Activated T-cell treated with anti-CD3 and anti-CD28 coated beads, Interleukin-2, amount 50 U/mL, for 72 hours (primary cell): ENCODE results near the gene PLCD1. TPM values are rescaled to one million over a fixed set of nuclear protein-coding genes. Genes with fewer than 3 reads are reported as not detected.
"Not testable (repeated sequence)": the region's sequence is repeated elsewhere in the genome, so short reads cannot be mapped to it uniquely, and the experiment has no call there.

Source experiments
- ATAC-seq, 2 donors: fragments of 150-1000 bp; cut with Tn5 transposase; replicated peaks in 1 of 2; 2 replicates each; pipeline ENCODE4 v1.10.0; 2021; ENCODE audit warnings: moderate library complexity in 2 of 2, mild to moderate bottlenecking in 1 of 2
- DNase-seq, 2 donors: peaks; one replicate each; pipeline ENCODE4 v3.0.0; 2021 to 2022; ENCODE audit warnings: mixed read lengths in 1 of 2
- H3K27ac Mint-ChIP-seq: one replicate; pipeline ENCODE4 v1.8.0; 2022; ENCODE audit warnings: mild to moderate bottlenecking, moderate library complexity, mixed read lengths
- H3K27me3 Mint-ChIP-seq: one replicate; pipeline ENCODE4 v1.8.0; 2022; ENCODE audit warnings: low read depth, mixed read lengths
- H3K36me3 Mint-ChIP-seq, 2 donors: one replicate each; pipeline ENCODE4 v1.8.0; 2022; ENCODE audit warnings: mixed read lengths in 2 of 2, mild to moderate bottlenecking in 1 of 2; ENCODE audit not compliant: insufficient read depth in 2 of 2
- H3K4me1 Mint-ChIP-seq: one replicate; pipeline ENCODE4 v1.8.0; 2022; ENCODE audit warnings: low read depth, mixed read lengths
- H3K4me3 Mint-ChIP-seq, 2 donors: one replicate each; pipeline ENCODE4 v1.8.0; 2022; ENCODE audit warnings: mild to moderate bottlenecking in 2 of 2, mixed read lengths in 2 of 2, moderate library complexity in 2 of 2
- H3K9me3 Mint-ChIP-seq, 2 donors: one replicate each; pipeline ENCODE4 v1.8.0; 2022; ENCODE audit warnings: mixed read lengths in 2 of 2
- total RNA-seq, 2 donors: library from RNA; stranded (reverse); gene quantifications; one replicate each; pipeline ENCODE4 v1.2.3, GENCODE V29; 2022

The PLCD1 gene
- total RNA-seq, 2 donors from 2014 or later = 15.4 to 16.8 TPM

DNA sequence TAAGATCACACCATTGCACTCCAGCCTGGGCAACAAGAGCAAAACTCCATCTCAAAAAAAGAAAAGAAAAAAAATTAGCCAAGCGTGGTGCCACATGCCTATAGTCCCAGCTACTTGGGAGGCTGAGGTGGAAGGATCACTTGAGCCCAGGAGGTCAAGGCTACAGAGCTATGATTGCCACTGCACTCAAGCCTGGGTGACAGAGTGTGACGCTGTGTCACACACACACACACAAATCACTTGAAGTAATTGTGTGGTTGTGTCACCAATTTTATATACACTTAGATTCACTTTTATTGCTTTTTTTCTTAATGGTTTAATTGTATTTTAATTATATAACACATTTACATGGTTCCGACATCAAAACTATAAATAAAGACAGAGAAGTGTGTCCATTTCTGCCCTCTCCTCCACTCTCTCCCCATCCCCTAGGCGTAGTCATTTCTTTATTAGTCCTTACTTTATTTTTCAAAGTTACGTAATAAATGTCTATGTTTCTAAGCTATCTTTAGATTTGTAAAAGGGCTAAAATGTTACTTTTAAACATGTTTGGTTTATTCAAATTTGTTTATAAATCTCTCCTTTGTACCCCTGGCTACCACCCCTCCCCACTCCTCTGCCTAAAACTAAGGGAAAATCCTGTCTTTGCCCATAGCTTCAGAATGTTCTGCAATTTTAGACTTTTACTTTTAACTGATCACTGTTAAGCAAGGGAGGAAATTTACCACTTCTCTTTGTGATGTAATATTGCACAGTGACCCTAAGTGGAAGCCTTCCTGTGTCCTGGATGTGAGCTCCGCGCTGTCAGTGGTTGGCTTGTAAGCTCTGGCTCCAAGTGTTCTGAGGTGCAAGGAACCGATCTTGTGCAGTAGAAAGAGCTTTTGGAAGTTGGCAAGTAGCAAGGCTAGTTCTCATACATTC, 49.6 kb downstream of the PLCD1 start:
- DNase-seq = no peak

DNA sequence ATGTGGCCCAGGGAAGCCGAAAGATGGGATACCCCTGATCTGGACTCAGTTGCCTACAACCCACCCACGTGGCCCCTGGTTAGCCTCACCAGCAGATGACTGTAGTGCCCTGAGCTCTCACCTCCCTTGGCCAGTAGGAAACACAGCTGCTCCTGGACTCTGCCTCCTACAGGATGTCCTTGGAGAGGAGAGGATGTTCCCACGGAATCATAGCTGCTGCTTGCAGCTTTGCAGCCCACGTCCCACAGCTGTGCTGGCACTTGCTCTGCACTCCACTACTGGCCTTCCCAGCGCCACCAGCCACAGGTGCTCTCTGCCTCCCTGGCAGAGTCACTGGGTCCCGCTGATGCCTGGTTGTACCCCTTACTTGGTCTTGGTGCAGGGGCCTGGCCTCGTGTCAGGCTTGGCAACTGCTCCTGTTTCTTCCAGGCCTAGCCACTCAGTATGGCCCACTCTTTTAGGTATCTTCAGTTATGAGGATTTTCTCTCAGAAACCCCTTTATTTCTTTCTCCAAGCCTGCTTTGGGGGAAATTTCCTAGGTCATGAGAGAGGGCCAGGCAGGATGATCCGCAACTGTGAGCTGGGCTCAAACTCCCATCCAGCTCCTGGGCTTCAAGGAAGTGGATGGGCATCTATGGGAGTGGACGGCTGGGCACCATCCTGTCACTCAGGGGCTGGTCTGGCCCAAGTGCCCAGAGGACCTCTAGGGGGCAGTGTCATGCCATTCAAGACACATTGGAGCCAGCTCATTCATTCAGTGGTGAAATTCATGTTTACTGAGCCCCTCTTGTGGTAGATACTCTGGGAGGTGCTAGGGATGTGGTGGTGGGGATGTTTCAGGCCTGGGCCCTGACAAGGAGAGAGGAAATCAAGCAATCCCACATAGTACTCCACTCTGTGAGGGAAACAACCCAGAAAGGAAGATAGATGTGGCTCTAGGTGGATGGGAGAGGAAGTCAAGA, 55.0 kb downstream of the PLCD1 start:
- ATAC-seq (peak; percentile 94 to 97), DNase-seq (peak; percentile 70 to 78)
- H3K27ac Mint-ChIP-seq = no peak overlapping the region
- no peaks in the 10 kb centered on the region for H3K36me3 Mint-ChIP-seq
- H3K4me1 Mint-ChIP-seq = peaks cover 8% of the 10 kb centered on the region
- H3K9me3 Mint-ChIP-seq = no peaks in the 10 kb centered on the region
- no peaks in the 10 kb centered on the region for H3K27me3 Mint-ChIP-seq
- H3K4me3 Mint-ChIP-seq = no peak overlapping the region

More for the DNA sequence above, 49.6 kb downstream of the PLCD1 start:
- Mint-ChIP-seq H3K4me1 (peaks cover 3% of the 10 kb centered on the region), H3K36me3 (no peaks in the 10 kb centered on the region), H3K4me3 (no peak overlapping the region), H3K27ac (no peak overlapping the region), H3K9me3 (no peaks in the 10 kb centered on the region), H3K27me3 (no peaks in the 10 kb centered on the region)
- no peak for ATAC-seq

DNA sequence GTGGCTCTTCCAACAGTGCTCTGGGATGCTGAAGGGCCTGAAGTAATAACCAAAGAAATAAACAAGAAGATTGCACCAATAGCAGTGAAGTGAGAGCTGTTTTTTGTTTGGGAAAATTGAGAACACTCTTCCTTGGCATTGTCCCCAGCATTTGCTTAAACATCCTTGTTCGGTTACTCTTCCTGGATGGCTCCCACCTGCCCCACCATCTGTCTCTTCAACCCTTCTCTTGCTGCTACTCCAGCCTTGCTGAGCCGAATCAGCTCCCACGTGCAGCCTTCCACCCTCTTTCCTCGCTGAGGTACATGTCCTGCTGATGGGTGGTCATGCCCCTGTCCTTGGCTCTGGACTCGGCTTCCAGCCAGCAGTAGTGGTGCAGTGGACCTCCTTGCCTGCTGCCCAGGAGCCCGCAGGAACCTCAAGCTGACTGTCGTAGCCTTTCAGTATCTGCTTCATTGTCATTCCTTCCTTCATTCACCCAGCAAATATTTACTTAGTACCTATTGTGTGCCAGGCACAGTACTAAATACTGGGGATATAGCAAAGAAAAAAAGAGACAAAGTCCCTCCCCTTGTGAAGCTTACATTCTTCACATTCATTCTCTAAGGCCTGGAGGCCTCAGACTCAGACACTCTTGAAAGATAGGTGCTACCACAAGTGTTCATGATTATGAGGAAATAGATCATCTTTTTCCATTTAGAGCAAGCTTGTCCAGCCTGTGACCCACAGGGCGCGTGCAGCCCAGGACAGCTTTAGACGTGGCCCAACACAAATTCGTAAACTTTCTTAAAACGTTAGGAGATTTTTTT, 56.0 kb downstream of the PLCD1 start:
- ATAC-seq = no peak
- Mint-ChIP-seq H3K27me3 (no peaks in the 10 kb centered on the region), H3K4me3 (no peak overlapping the region), H3K36me3 (no peaks in the 10 kb centered on the region), H3K4me1 (peaks cover 8% of the 10 kb centered on the region), H3K9me3 (no peaks in the 10 kb centered on the region), H3K27ac (no peak overlapping the region)
- no peak for DNase-seq

DNA sequence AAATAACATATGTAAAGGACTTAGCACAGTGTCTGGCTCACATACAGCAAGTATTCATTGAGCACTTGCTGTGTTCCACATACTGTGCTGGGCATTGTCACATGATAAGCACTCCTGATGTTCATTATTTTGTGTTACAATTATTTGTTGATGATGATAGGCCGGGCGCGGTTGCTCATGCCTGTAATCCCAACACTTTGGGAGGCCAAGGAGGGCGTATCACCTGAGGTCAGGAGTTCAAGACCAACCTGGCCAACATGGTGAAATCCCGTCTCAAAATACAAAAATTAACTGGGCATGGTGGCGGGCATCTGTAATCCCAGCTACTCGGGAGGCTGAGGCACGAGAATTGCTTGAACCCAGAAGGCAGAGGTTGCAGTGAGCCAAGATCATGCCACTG, 57.4 kb downstream of the PLCD1 start:
- not testable (repeated sequence) for DNase-seq, H3K4me3 Mint-ChIP-seq, H3K27me3 Mint-ChIP-seq, ATAC-seq, H3K4me1 Mint-ChIP-seq, H3K36me3 Mint-ChIP-seq, H3K9me3 Mint-ChIP-seq, H3K27ac Mint-ChIP-seq

DNA sequence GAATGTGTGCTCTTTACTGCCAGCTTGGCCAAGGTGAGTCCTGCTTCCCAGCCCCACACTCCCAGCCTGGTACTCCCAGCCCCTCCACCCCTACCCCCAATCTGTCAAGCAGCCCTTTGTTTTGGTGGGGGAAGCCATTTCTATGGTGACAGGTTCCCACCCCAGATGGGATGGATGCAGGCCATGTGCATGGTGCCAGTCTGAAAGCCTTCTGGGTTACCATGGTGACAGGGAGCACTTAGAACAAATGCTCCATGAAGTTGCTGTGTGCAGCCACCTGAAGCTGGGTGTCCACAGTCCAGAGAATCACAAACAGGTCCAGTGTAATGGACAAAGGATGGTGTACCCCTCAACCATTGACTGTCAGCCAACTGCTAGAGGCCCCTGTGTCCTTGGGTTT, 58.0 kb downstream of the PLCD1 start:
- Mint-ChIP-seq H3K4me3 (no peak overlapping the region), H3K27me3 (no peaks in the 10 kb centered on the region)
- ATAC-seq = no peak

DNA sequence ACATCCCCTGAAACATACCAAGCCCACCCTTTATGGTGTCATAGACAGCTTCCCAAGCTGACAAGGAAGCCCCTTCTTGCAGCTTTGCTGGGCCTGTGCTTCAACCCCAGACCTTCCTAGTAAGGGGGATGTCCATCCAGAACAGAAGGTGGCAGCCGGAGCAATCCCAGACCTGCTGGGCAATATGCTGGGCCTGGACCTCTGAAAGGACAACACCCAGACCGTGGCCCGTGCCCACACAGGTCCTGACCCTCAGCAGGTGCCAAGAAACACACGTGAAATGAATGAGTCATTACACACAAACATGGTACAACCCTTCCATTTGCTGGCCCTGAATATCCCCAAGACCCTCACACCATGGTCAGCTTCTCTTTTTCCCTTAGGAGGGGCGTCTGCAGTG, 58.6 kb downstream of the PLCD1 start:
- no peaks in the 10 kb centered on the region for H3K9me3 Mint-ChIP-seq
- H3K4me3 Mint-ChIP-seq = no peak overlapping the region
- H3K4me1 Mint-ChIP-seq = peaks cover 8% of the 10 kb centered on the region
- ATAC-seq (no peak), DNase-seq (no peak)
- no peak overlapping the region for H3K27ac Mint-ChIP-seq
- H3K27me3 Mint-ChIP-seq = no peaks in the 10 kb centered on the region
- H3K36me3 Mint-ChIP-seq = no peaks in the 10 kb centered on the region

More for the DNA sequence above, 58.0 kb downstream of the PLCD1 start:
- DNase-seq = no peak
- Mint-ChIP-seq H3K36me3 (no peaks in the 10 kb centered on the region), H3K27ac (no peak overlapping the region), H3K9me3 (no peaks in the 10 kb centered on the region), H3K4me1 (peaks cover 8% of the 10 kb centered on the region)

DNA sequence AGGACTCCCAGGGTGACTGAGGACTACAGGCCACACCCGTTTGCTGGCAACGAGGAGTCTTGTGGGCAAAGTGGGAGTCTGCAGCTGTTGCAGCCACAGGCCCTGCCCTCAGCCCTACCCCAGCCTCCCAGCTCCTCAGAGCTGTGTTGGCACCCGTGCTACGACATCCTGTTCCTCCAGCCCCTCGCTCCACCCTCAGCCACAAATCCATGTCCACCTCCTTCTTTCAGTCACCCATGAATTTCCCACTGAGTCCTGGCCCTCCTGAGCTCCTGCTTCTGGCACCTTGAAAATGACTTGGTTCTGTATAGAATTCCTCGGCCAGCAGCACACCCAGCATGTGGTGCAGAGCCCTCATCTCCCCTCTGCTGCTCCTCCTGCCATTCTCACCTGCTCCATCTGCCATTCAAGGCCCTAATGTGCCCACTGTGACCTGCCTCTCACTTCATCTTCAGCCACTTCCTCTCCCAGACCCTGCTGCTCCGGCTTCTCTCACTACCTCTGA, 59.8 kb downstream of the PLCD1 start:
- Mint-ChIP-seq H3K9me3 (no peaks in the 10 kb centered on the region), H3K27me3 (no peaks in the 10 kb centered on the region), H3K4me3 (no peak overlapping the region), H3K27ac (no peak overlapping the region), H3K36me3 (no peaks in the 10 kb centered on the region), H3K4me1 (peaks cover 4% of the 10 kb centered on the region)
- no peak for ATAC-seq
- no peak for DNase-seq

DNA sequence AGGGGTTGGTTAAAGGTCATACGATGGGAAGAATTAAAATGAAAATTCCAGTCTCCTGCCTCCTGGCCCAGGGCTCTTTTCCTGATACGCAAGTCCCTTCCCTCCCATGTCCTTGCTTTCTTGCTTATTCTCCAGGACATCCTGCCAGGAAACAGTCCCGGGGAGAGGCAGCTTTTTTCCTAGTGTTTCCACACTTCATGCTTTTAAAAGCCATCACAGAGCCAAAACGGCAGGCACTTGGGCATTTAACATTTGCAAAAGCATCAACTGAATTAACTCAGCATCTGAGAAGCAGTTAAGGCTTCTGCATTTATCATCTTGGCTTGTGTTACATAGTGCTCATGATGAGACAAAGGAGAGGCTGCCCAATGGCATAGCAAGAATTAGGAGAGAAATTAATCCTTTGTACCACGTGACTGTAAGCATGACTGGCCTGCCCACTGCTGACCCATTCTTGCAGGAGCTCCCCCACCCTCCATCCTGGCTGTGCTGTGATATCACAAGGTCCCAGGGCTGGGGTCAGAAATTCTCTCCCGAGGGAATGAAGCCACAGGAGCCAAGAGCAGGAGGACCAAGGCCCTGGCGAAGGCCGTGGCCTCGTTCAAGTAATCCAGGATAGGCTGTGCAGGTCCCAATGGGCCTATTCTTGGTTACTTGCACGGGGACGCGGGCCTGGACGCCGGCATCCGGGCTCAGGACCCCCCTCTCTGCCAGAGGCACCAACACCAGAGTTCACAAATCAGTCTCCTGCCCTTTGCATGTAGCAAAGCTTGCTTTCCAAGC, 60.4 kb downstream of the PLCD1 start:
- Mint-ChIP-seq H3K4me1 (no peaks in the 10 kb centered on the region), H3K4me3 (no peak overlapping the region), H3K27me3 (no peaks in the 10 kb centered on the region), H3K27ac (no peak overlapping the region), H3K36me3 (no peaks in the 10 kb centered on the region), H3K9me3 (no peaks in the 10 kb centered on the region)
- DNase-seq = no peak
- no peak for ATAC-seq

DNA sequence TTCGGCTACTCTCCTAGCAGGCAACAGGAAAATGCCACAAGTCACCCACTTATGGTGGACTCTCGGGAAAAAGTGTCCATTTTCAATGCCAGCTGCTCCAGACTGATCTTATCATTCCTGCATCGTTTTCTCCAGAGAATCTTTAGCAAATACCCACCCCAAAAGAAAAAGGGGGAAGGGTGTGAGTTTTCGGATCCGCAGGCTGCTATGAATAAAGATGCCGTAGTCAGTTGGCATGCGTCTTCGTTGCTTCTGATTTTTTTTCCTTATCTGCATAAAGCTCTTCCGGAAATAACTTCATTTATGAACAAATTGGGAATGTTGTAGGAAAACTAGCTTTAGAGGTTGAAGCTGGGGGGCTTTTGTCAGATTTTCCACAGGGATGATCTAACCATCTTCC, 61.2 kb downstream of the PLCD1 start:
- H3K36me3 Mint-ChIP-seq = no peaks in the 10 kb centered on the region
- H3K4me3 Mint-ChIP-seq = no peak overlapping the region
- ATAC-seq (no peak), DNase-seq (no peak)
- H3K27me3 Mint-ChIP-seq = no peaks in the 10 kb centered on the region
- no peaks in the 10 kb centered on the region for H3K4me1 Mint-ChIP-seq
- H3K27ac Mint-ChIP-seq = no peak overlapping the region
- no peaks in the 10 kb centered on the region for H3K9me3 Mint-ChIP-seq

DNA sequence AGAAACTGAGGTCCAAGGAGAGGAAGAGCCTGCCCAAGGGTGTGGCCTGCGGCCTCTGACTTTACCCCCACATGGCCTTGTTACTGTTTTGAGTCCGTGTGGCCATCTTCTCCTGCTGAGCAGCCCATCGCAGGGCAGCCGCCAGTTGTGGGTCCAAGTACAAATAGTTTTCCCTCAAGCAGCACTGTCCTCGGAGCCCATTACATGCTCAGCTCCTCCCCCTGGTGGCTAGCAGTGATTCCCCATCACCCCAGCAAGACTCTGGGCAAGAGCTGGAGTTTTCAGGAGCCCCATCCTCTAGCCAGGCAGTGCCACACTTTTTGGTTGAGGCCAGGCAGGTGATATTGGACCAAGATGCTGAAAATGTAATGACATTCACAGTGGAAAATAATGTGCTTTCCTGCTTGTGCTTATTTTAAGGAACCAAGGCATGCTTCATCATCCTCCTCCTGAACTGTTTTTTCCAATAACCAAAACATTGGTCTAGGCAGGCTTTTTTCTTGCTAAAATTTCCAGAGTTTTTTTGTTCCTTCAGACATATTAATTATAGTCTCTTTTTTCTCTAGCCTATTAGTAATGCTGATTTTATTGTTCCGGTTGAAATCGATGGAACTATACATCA, 62.1 kb downstream of the PLCD1 start:
- H3K27me3 Mint-ChIP-seq = no peaks in the 10 kb centered on the region
- H3K27ac Mint-ChIP-seq = no peak overlapping the region
- DNase-seq (peak; percentile 70 to 74), ATAC-seq (peak; percentile 83 to 87)
- H3K9me3 Mint-ChIP-seq = no peaks in the 10 kb centered on the region
- no peak overlapping the region for H3K4me3 Mint-ChIP-seq
- no peaks in the 10 kb centered on the region for H3K36me3 Mint-ChIP-seq
- no peaks in the 10 kb centered on the region for H3K4me1 Mint-ChIP-seq

DNA sequence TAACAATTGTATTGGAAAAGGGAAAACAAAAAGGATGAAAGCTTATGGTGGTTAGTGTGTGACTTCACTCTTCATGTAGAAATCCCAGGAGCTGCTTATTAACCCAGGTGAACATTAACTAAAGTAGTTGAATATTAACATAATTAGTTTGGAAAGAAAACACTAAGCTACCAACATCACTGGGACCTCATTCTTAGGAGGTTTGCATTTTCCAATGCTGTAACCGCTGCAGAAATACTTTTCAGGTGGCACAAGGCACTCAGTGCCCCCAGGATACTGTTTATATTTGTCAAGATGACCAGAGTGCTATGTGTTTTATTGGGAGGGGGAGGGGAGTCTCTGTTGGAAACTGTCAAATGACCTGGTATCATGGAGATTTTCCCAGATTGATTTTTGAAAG, 64.7 kb downstream of the PLCD1 start:
- ATAC-seq (no peak), DNase-seq (no peak)
- H3K9me3 Mint-ChIP-seq = no peaks in the 10 kb centered on the region
- no peak overlapping the region for H3K4me3 Mint-ChIP-seq
- H3K27ac Mint-ChIP-seq = no peak overlapping the region
- H3K27me3 Mint-ChIP-seq = no peaks in the 10 kb centered on the region
- no peaks in the 10 kb centered on the region for H3K4me1 Mint-ChIP-seq
- no peaks in the 10 kb centered on the region for H3K36me3 Mint-ChIP-seq

DNA sequence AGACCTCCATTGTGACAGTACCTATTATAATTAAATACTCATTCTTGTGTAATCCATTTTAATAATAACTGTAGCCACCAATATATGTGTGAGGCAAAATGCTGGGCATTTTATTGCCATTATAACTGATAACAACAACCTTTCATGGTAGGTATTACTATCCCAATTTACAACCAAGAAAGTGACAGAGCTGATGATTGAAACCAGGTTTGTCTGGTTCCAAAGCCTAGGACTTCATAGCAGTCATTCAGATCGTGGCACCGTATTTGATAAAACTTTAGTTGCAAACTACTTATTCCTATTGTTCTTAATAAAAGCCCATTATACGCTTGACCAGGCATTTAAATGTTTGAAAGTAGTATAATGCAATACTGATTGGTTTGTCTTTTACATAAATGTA, 65.3 kb downstream of the PLCD1 start:
- no peak for ATAC-seq
- Mint-ChIP-seq H3K4me3 (no peak overlapping the region), H3K27me3 (no peaks in the 10 kb centered on the region), H3K4me1 (no peaks in the 10 kb centered on the region), H3K36me3 (no peaks in the 10 kb centered on the region), H3K27ac (no peak overlapping the region), H3K9me3 (no peaks in the 10 kb centered on the region)
- DNase-seq = no peak
